ENCODE data around the gene CBLN2. TPM values are rescaled to one million over a fixed set of nuclear protein-coding genes. Genes with fewer than 3 reads are reported as not detected.

Gene CBLN2
- total RNA-seq, 1 experiment from 2014 or later = not detected

GRCh38 chr18:72504866-72505265 is 39.3 kb downstream of the CBLN2 start:
- Histone ChIP-seq H3K4me1 (replicated peaks) (no peaks in the 10 kb centered on the region), H3K4me3 (no peak overlapping the region), H3K9me3 (replicated peaks) (no peaks in the 10 kb centered on the region), H3K27me3 (replicated peaks) (no peaks in the 10 kb centered on the region), H3K36me3 (no peaks in the 10 kb centered on the region), H3K27ac (no peak overlapping the region)
- no peak for DNase-seq (ENCODE audit: low read depth in 1 of 2, low spot score in 2 of 2)

- no peaks in the 10 kb centered on the region for H3K27me3 ChIP-seq (replicated peaks)
- no peaks in the 10 kb centered on the region for H3K36me3 ChIP-seq
- DNase-seq (ENCODE audit: low read depth in 1 of 2, low spot score in 2 of 2) = no peak
- no peaks in the 10 kb centered on the region for H3K9me3 ChIP-seq (replicated peaks)
- H3K4me3 ChIP-seq = no peak overlapping the region
- H3K27ac ChIP-seq = no peak overlapping the region
- no peaks in the 10 kb centered on the region for H3K4me1 ChIP-seq (replicated peaks)
Observed at GRCh38 chr18:72502671-72503431, 41.3 kb downstream of the CBLN2 start.

GRCh38 chr18:72492497-72492896 is 51.6 kb downstream of the CBLN2 start:
- Histone ChIP-seq H3K27ac (no peak overlapping the region), H3K9me3 (replicated peaks) (no peaks in the 10 kb centered on the region), H3K4me3 (no peak overlapping the region), H3K27me3 (replicated peaks) (no peaks in the 10 kb centered on the region), H3K36me3 (no peaks in the 10 kb centered on the region), H3K4me1 (replicated peaks) (no peaks in the 10 kb centered on the region)
- no peak for DNase-seq (ENCODE audit: low read depth in 1 of 2, low spot score in 2 of 2)

Data from SJSA1 (cell line).